HG03175 (cell line): ENCODE measurements around the gene S100A14.

Source experiments
- ATAC-seq: cut with Tn5 transposase; IDR thresholded peaks from one replicate; pipeline ENCODE4 v1.9.1; 2021; ENCODE audit warnings: mild to moderate bottlenecking, moderate library complexity; ENCODE audit not compliant: unreplicated experiment

Gene S100A14

GRCh38 chr1:153566414-153567371 is 49.4 kb downstream of the S100A14 start:
- no peak for ATAC-seq

GRCh38 chr1:153565529-153566374 is 50.4 kb downstream of the S100A14 start, which contains the start of gene S100A2:
S100A2 (minus strand) TSS chr1:153565844; CDS start chr1:153563877, 1,967 bp downstream.
- no peak for ATAC-seq
